Measurements from ENCODE around the gene NRL. TPM values are rescaled to one million over a fixed set of nuclear protein-coding genes. Genes with fewer than 3 reads are reported as not detected.
A peak's percentile ranks its signal among the peaks of the same experiment; 100 is the strongest.
"Not testable (repeated sequence)": the region's sequence is repeated elsewhere in the genome, so short reads cannot be mapped to it uniquely, and the experiment has no call there.

The NRL gene
- total RNA-seq, 2 donors from 2014 or later: 2.5 to 5.0 TPM

DNA sequence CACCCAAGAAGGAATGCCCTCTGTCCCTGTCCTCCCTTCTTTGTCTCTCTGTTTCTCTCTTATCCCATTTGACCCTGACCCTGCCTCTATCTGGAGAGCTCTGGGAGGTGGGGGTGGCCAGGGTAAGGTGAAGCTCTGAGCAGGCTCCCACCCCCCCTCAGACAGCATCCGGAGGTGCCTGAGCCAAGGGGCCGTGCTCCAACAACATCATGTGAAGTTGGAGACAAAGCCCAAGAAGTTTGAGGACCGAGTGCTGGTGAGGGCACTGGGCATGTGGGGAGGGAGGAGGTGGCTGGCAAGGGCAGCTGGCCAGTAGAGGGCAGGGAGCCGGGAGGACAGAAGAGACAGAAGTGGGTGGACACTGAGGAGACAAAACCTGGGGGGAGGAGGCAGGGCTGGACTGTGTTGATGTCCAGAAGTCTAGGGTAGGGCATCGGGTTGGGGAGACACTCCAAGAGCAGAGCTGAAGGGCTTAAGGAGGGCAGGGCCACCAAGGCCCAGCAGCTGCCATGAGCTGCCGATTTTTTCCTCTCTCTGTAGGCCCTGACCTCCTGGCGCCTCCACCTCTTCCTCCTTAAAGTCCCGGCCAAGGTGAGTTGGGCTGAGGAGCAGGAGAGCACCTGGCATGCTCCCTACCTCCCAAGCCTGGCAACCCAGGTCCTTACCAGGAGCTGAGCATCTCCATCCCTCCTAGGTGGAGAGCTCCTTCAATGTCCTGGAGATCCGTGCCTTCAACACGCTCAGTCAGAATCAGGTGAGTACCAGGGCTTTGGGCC is 61.0 kb downstream of the NRL start:
- no peak for DNase-seq (ENCODE audit: low spot score)
- TF ChIP-seq, protein P1, sequence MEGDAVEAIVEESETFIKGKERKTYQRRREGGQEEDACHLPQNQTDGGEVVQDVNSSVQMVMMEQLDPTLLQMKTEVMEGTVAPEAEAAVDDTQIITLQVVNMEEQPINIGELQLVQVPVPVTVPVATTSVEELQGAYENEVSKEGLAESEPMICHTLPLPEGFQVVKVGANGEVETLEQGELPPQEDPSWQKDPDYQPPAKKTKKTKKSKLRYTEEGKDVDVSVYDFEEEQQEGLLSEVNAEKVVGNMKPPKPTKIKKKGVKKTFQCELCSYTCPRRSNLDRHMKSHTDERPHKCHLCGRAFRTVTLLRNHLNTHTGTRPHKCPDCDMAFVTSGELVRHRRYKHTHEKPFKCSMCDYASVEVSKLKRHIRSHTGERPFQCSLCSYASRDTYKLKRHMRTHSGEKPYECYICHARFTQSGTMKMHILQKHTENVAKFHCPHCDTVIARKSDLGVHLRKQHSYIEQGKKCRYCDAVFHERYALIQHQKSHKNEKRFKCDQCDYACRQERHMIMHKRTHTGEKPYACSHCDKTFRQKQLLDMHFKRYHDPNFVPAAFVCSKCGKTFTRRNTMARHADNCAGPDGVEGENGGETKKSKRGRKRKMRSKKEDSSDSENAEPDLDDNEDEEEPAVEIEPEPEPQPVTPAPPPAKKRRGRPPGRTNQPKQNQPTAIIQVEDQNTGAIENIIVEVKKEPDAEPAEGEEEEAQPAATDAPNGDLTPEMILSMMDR (IDR thresholded peaks at IDR 0.05): no peak
- Histone ChIP-seq H3K4me1 (peaks cover 0 to 10% of the 10 kb centered on the region in 2 donors), H3K36me3 (no peaks in the 10 kb centered on the region), H3K4me3 (no peak overlapping the region), H3K27me3 (no peaks in the 10 kb centered on the region), H3K27ac (no peak overlapping the region), H3K9me3 (no peaks in the 10 kb centered on the region)

GRCh38 chr14:24052656-24053547 is 61.8 kb downstream of the NRL start:
- Histone ChIP-seq H3K36me3 (no peaks in the 10 kb centered on the region), H3K27ac (no peak overlapping the region), H3K4me3 (peak overlapping the region in 1 of 2 donors; percentile 67), H3K4me1 (peaks cover 0 to 10% of the 10 kb centered on the region in 2 donors), H3K9me3 (no peaks in the 10 kb centered on the region), H3K27me3 (no peaks in the 10 kb centered on the region)
- no peak for DNase-seq (ENCODE audit: low spot score)
- TF ChIP-seq, protein P1 (IDR thresholded peaks at IDR 0.05): no peak

GRCh38 chr14:24051789-24052655 is 62.7 kb downstream of the NRL start, which contains the start of gene CARMIL3:
CARMIL3 (plus strand) TSS chr14:24052009; CDS start chr14:24052154, 145 bp downstream.
- TF ChIP-seq, protein P1 (IDR thresholded peaks at IDR 0.05): peak in 1 of 2 donors; percentile 12
- H3K27ac ChIP-seq: peak within 1 kb of the TSS; percentile 57 to 64
- peak within 1 kb of the TSS; percentile 63 to 67 for H3K4me3 ChIP-seq
- H3K9me3 ChIP-seq: no peaks in the 10 kb centered on the region
- no peaks in the 10 kb centered on the region for H3K27me3 ChIP-seq
- peaks cover 0 to 10% of the 10 kb centered on the region in 2 donors for H3K4me1 ChIP-seq
- no peaks in the 10 kb centered on the region for H3K36me3 ChIP-seq
- no peak for DNase-seq (ENCODE audit: low spot score)

GRCh38 chr14:24051176-24051788 is 63.5 kb downstream of the NRL start:
- Histone ChIP-seq H3K9me3 (no peaks in the 10 kb centered on the region), H3K27ac (peak overlapping the region; percentile 57 to 64), H3K36me3 (no peaks in the 10 kb centered on the region), H3K4me3 (peak overlapping the region; percentile 63 to 67), H3K27me3 (no peaks in the 10 kb centered on the region), H3K4me1 (peaks cover 0 to 10% of the 10 kb centered on the region in 2 donors)
- no peak for DNase-seq (ENCODE audit: low spot score)
- TF ChIP-seq, protein P1 (IDR thresholded peaks at IDR 0.05): no peak

GRCh38 chr14:24050753-24051152 is 64.0 kb downstream of the NRL start:
- not testable (repeated sequence) for H3K27ac ChIP-seq; DNase-seq (ENCODE audit: low spot score); H3K27me3 ChIP-seq; H3K4me1 ChIP-seq; H3K36me3 ChIP-seq; H3K9me3 ChIP-seq; H3K4me3 ChIP-seq

- H3K36me3 ChIP-seq; H3K9me3 ChIP-seq; H3K27ac ChIP-seq; H3K4me3 ChIP-seq; DNase-seq (ENCODE audit: low spot score); H3K27me3 ChIP-seq; H3K4me1 ChIP-seq: not testable (repeated sequence)
Measured at GRCh38 chr14:24049002-24049401, 65.7 kb downstream of the NRL start.
